GM12874 (cell line): ENCODE results near the gene THAP12.

Source experiments
- CTCF ChIP-seq: IDR thresholded peaks from 2 replicates; pipeline ENCODE4 v1.5.1; 2011; ENCODE audit warnings: low read depth, mild to moderate bottlenecking, control low read depth, low read length, moderate library complexity; ENCODE audit not compliant: insufficient read depth

The THAP12 gene

GRCh38 chr11:76325185-76325584 is 55.7 kb downstream of the THAP12 start:
- no peak for TF ChIP-seq CTCF

- TF ChIP-seq CTCF = no peak
These were observed 57.1 kb downstream of the THAP12 start for GRCh38 chr11:76323804-76324203.

GRCh38 chr11:76322942-76323341 is 58.0 kb downstream of the THAP12 start:
- TF ChIP-seq CTCF = no peak

- TF ChIP-seq CTCF = no peak
These were observed 58.4 kb downstream of the THAP12 start for GRCh38 chr11:76322540-76322939.

- TF ChIP-seq CTCF = no peak
These were observed 59.0 kb downstream of the THAP12 start for GRCh38 chr11:76321820-76322524.

- TF ChIP-seq CTCF = no peak
These were observed 59.6 kb downstream of the THAP12 start for GRCh38 chr11:76321340-76321739.

GRCh38 chr11:76320929-76321328 is 60.0 kb downstream of the THAP12 start:
- TF ChIP-seq CTCF = no peak
